NCI-H2171 (cell line): ENCODE results near the gene KAZN.

ENCODE experiments used
- DNase-seq: peaks from one replicate; lab custom pipeline; 2025; lab: John Stamatoyannopoulos, UW

KAZN gene

DNA sequence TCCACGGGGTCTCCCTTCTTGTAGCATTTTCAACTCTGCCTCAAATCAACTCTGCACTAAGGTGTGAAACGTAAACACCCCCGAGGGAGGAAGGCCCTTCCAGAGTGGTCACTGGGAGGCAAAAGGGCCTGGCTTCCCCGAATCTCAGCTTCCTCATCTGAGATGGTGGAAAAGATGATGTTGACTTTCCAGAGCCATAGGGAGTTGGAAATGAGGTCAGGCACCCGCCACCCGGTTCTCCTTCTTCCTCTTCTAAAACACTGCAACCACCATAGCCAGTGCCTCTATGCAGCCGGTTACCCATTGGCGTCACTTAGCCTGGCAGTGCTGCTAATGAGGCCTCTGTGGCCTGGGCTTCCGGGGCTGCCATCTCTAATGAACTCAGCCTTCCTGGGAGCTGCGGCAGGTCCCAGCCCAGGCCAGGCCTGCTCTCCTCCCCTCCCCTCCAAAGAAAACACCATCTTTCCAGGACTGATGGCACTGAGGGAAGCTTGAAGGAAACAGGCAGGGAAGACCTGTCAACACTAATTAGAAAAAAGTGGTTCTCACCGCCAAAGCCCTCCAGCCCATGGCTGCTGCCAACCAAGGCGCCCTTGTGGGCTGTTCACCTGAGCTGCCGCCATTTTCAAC lies 175.0 kb downstream of the KAZN start:
- DNase-seq: no peak

DNA sequence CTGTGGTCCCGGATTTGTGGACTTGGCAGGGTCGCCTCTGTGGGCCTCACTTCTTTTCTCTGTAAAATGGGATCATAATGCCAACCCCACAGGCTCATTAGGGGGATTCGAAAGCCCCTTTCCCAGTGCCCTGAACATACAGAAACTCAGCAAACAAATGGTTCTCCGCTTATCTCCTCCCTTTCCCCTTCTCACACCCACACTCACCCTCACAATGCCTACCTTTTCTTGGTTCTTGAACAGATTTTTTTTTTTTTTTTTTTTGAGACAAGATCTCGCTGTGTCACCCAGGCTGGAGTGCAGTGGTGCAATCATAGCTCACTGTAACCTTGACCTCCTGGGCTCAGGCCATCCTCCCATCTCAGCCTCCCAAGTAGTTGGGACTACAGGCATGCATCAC lies 175.7 kb downstream of the KAZN start:
- DNase-seq: no peak

GRCh38 chr1:14774988-14775387 lies 176.5 kb downstream of the KAZN start:
- DNase-seq: no peak

DNA sequence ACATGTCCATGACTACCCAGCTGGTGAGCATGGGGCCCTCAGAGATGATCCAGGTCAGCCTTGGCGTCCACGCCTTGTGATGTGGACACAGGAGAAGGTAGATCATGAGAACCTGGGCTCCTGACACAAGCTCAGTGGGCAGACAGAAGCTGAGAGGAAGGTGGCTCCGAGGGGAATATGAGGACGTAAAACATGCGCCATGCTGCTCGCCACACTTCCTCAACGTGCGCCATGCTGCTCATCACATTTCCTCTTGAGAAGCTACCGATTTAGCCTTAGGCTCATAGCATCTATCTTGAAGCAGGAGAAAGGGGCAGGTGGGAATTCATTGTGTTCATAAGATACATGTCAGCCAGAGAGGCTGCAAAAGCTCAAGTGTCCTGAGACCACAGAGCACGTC lies 176.9 kb downstream of the KAZN start:
- no peak for DNase-seq

- DNase-seq: no peak
These were observed 179.3 kb downstream of the KAZN start for GRCh38 chr1:14777516-14778506.

GRCh38 chr1:14778541-14778897 lies 180.0 kb downstream of the KAZN start:
- no peak for DNase-seq

- DNase-seq: no peak
These were observed 180.7 kb downstream of the KAZN start for GRCh38 chr1:14778898-14779865.

DNA sequence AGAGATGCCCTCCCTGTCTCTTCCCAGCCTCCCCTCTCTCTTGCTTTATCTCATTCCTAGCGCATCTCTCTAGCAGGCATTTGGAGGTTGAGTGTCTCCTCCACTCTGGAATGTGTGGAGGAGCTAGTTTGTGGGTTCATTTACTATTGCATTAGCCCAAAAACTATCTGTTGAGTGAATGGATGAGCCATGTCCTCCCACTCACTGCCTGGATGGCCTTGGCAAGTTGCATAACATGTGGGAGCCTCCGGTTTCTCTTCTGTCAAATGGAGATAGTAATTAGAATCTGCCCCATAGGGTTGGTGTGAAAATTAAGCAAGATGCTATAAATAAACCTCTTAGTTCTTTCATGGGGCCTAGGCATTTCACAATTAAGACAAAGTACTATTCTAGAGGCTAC lies 181.8 kb downstream of the KAZN start:
- no peak for DNase-seq

- no peak for DNase-seq
These were observed 183.3 kb downstream of the KAZN start for GRCh38 chr1:14781811-14782210.

- no peak for DNase-seq
These were observed 184.5 kb downstream of the KAZN start for GRCh38 chr1:14782741-14783591.

- no peak for DNase-seq
These were observed 185.1 kb downstream of the KAZN start for GRCh38 chr1:14783592-14783886.

GRCh38 chr1:14784790-14785773 lies 186.6 kb downstream of the KAZN start:
- DNase-seq: no peak

- no peak for DNase-seq
These were observed 187.7 kb downstream of the KAZN start for GRCh38 chr1:14786109-14786675.

GRCh38 chr1:14786681-14787080 lies 188.2 kb downstream of the KAZN start:
- DNase-seq: no peak

- DNase-seq: no peak
These were observed 189.1 kb downstream of the KAZN start for GRCh38 chr1:14787604-14788003.

DNA sequence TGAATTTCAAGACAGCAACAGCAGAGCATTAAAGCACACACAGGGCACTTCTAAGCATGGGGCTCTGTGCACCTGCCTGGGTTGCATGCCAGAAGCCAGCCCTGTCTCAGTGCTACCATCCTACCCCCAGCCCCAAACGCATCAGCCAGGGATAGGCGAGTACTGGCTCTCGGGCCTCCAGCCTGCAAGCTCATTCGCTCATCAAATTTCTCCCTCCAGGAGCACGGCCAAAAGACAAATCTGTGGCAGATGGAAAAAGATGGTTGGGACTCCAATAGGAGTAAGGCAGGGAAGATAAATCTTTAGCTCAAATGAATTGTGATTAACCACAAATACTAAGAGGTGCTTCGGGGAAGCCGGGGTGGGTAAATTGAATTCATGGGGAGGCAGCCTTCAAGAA lies 189.6 kb downstream of the KAZN start:
- no peak for DNase-seq

GRCh38 chr1:14790982-14791381 lies 192.5 kb downstream of the KAZN start:
- no peak for DNase-seq

GRCh38 chr1:14791654-14792053 lies 193.2 kb downstream of the KAZN start:
- no peak for DNase-seq

- DNase-seq: no peak
These were observed 195.8 kb downstream of the KAZN start for GRCh38 chr1:14794136-14794768.
